Liver (tissue), 3 donors: ENCODE data around the gene TLE7.

Experiments
- JUND ChIP-seq, 2 donors: IDR thresholded peaks; 2 replicates each; pipeline ENCODE4 v1.6.1; 2016; ENCODE audit warnings: antibody characterized with exemption in 2 of 2
- TF ChIP-seq, protein P1 (sequence below): fragments of 150-350 bp; IDR thresholded peaks from 2 replicates; pipeline ENCODE4 v1.5.1; 2017; ENCODE audit warnings: improper control_type of control experiment, low read depth, low read length; ENCODE audit not compliant: missing input control
- donor health status: healthy.
- donor health status: healthy.

DNA sequence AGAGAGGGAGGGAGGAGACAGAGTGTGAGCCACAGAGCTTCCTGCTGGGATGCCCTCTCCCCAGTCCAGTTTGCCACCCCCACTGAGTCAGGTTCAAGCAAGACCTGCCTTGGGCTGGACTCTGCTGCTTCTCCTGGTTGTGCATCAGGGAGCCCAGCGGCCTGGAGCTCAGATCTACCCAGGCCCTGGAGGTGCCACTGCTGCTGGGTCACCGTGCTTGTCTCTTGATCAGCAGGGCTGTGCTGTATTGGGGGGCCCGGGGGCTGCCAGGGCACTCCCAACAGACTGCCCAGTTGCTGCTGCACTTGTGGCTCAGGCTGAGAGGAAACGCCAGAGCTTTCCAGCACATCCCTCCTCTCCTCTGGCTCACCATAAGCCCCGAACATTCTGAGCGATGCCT, 8.9 kb downstream of the TLE7 start:
- TF ChIP-seq, protein P1, sequence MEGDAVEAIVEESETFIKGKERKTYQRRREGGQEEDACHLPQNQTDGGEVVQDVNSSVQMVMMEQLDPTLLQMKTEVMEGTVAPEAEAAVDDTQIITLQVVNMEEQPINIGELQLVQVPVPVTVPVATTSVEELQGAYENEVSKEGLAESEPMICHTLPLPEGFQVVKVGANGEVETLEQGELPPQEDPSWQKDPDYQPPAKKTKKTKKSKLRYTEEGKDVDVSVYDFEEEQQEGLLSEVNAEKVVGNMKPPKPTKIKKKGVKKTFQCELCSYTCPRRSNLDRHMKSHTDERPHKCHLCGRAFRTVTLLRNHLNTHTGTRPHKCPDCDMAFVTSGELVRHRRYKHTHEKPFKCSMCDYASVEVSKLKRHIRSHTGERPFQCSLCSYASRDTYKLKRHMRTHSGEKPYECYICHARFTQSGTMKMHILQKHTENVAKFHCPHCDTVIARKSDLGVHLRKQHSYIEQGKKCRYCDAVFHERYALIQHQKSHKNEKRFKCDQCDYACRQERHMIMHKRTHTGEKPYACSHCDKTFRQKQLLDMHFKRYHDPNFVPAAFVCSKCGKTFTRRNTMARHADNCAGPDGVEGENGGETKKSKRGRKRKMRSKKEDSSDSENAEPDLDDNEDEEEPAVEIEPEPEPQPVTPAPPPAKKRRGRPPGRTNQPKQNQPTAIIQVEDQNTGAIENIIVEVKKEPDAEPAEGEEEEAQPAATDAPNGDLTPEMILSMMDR = no peak
- no peak for TF ChIP-seq JUND (IDR thresholded peaks at IDR 0.05)
